Germinal center (tissue), 1 donor: Measurements from ENCODE around the gene LGALS13.

ENCODE experiments used
- DNase-seq: peaks from one replicate; pipeline ENCODE4 v3.0.0; 2012; ENCODE audit warnings: mixed read lengths, low spot score

Gene LGALS13, protein sequence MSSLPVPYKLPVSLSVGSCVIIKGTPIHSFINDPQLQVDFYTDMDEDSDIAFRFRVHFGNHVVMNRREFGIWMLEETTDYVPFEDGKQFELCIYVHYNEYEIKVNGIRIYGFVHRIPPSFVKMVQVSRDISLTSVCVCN

GRCh38 chr19:39602224-39602623, at the start of gene LGALS13:
Gene LGALS13, plus strand, starts transcription at chr19:39602524. Its CDS starts 45 bp downstream, at chr19:39602569.
- no peak for DNase-seq

GRCh38 chr19:39553082-39553652, 49.2 kb upstream of the LGALS13 start:
- no peak for DNase-seq

GRCh38 chr19:39554701-39555311, 47.5 kb upstream of the LGALS13 start:
- no peak for DNase-seq

DNA sequence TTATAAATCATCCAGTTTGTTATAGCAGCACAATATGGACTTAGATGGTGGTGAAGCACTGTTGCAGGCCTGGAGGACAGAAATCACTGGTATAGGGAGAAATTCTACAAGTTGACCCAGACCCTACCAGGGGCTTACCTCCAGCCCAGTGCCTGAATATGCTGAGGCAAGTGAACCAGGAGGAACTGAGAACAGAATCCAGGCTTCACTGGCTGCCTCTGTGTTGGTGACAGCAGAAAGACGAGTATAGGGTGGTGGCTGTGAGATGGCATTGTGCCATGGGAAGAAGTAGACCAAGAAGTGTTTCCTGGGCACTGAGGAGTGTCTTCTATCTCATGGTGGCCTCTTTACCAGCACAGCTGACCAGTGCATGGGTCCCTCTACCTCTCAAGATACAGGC, 46.4 kb upstream of the LGALS13 start:
- no peak for DNase-seq

DNA sequence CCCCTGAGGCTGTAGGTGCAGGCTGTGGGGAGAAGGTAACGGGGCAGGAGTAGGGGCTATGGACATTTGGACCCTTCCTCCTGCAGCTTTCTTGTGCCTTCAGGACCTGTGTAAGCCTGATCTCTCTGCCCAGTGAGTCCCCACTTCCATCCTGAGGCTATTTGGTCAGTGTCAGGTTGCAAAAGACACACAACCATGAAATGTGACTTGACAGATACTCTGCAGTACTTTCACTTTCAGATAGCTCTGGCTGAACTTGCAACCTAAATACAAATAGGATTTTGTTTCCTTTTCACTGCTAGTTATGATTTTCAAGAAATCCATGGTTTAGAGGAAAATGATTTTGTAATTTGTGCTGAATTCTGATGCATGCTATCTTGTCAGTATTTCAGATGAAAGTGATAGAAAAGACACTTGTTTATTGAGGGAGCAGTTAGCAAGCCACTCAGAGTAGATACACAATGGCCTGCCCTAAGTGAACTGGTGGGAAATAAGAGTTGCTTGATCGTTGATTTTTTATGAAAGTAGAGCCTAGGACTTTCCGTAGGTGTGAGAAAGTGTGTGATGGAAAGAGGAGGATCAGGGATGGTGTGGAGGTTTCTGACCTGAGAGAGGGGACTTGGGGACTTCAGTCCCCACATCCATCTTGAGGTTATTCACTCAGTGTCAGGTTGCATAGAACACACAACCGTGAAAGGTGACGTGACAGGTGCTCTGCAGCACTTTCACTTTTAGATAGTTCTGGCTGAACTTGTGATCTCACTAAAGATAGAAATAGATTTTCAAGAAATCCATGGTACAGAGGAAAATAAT, 44.3 kb upstream of the LGALS13 start:
- DNase-seq: no peak

GRCh38 chr19:39558624-39559117, 43.7 kb upstream of the LGALS13 start:
- DNase-seq: no peak

DNA sequence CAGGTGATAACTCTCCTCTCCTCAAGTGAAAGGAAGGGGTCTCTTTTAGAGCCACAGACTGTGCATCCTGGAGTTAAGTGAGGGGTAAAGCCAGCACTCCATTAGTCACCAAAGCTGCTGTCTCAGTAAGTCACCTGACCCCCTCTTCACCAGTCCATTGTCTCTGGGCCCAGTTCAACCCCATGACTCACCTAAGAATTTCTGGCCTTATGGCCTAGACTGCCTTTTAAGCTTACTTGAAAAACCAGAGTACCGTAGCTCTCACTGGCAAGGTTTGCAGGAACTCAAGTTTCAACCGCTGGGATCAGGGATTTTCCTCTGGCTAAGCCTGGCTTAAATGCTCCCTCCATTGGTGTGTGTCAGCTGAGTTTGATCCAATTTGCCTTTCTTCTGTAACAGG, 38.9 kb upstream of the LGALS13 start:
- DNase-seq: no peak

DNA sequence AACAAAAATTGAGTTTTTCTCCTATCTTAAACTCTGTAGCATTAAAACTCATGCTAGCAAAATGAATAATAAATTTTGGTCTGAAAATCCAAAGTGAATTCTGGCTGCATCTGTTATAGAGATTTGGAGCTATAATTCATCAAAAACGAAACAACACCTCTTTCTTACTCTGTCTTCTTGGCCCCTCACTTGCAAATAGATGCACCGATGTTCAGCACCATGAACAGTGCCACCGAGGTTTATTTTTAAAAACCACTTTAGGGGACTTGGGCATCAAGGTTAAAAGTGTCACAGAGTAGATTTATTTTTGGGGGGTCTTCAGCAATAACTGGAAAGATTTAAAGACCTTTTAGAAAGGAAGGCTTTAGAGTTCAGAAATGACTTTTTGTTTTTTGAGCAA, 36.3 kb upstream of the LGALS13 start:
- no peak for DNase-seq

GRCh38 chr19:39568604-39569003, 33.7 kb upstream of the LGALS13 start:
- no peak for DNase-seq

GRCh38 chr19:39582442-39582841, 19.9 kb upstream of the LGALS13 start:
- no peak for DNase-seq

- no peak for DNase-seq
Measured at GRCh38 chr19:39582891-39583625, 19.3 kb upstream of the LGALS13 start.

DNA sequence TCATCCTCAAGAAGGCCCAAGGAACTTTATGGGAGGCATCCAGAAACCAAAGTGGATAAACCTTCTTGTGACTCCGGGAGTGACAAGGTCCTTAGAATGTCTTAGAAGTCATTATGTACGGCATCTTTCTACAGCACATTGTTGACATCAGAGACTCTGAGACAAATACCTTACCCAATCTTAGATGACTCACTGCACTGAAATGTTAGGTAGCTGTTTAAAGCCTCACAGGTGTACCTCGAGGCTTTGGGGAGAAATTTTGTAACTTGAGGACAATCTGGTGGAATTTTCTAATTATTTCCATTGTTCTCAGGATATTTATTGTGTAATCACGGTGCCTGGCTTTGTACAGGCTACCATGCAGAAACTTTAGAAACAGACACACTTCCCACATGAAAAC, 14.8 kb upstream of the LGALS13 start:
- no peak for DNase-seq

DNA sequence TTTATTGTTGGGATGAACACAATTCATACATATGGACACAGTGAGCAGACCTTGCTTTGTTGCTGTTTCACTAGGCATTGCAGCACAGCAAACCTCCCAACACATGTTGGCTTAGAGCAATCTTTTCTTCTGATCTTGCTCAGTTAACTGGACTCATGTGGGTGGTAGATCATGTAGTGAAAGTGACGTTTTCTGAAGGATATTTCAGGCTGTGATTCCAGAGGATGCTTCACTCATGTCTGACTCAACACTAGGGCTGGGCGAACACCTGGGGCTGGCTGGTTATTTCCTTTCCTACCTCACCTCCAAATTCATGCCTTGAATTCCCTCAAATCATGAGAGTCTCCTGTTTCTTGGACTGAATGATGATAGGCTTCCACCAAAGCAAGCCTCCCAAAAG, 14.3 kb upstream of the LGALS13 start:
- DNase-seq: no peak

- no peak for DNase-seq
Measured at GRCh38 chr19:39590265-39590664, 12.1 kb upstream of the LGALS13 start.

- DNase-seq: no peak
Measured at GRCh38 chr19:39592381-39592780, 9.9 kb upstream of the LGALS13 start.

DNA sequence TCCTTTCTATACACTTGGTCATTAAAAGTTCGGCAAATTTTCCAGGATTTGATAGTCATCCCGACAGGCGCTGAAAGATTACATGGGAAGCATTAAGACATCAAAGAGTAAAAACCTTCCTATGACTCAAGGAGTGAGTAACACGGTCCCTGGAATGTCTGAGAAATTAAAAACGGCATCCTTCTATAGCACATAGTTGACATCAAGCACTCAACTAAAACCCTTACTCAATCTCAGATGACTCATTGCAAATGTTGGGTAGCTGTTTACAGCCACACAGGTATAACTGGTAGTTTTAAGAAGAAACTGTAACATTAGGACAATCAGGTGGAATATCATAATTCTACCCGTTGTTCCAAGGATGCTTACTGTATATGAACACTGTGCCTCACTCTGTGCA, 6.4 kb upstream of the LGALS13 start:
- DNase-seq: no peak

DNA sequence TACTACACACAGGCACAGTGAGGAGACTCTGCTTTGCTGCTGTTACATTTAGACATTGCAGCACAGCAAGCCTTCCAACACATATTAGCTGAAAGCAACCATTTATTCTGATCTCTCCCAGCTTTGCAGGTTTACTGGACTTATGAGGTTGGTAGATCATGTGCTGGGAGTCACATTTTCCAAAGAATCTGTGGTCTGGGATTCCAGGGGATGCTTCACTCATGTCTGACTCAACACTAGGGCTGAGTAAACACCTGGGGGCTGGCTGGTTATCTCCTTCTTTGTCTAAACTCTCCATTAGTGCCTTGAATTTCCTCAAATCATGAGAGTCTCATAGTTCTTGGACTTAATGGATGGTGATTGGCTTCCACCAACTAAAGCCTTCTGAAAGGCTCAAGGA, 5.4 kb upstream of the LGALS13 start:
- no peak for DNase-seq

- DNase-seq: no peak
Measured at GRCh38 chr19:39599116-39599515, 3.2 kb upstream of the LGALS13 start.

GRCh38 chr19:39603825-39604224, 1.5 kb downstream of the LGALS13 start:
- DNase-seq: no peak

- no peak for DNase-seq
Measured at GRCh38 chr19:39607021-39607420, 4.7 kb downstream of the LGALS13 start.

- DNase-seq: no peak
Measured at GRCh38 chr19:39607561-39607960, 5.2 kb downstream of the LGALS13 start.

GRCh38 chr19:39613597-39613996, 11.3 kb downstream of the LGALS13 start:
- no peak for DNase-seq
